SK-N-SH (cell line): Measurements from ENCODE around the gene NRCAM.

Experiments
- CTCF ChIP-seq: fragments of 200-600 bp; sonication (generic); IDR thresholded peaks from 2 replicates; pipeline ENCODE4 v1.6.1; 2017; ENCODE audit warnings: antibody characterized with exemption, mild to moderate bottlenecking, moderate library complexity
- EP300 ChIP-seq, 2 experiments: IDR thresholded peaks; 2 replicates each; pipeline versions ENCODE4 v1.4.0 to v1.6.1; 2012; ENCODE audit warnings: borderline replicate concordance in 1 of 2, low read depth in 1 of 2, low read length in 1 of 2
- GATA2 ChIP-seq: sonication (generic); formaldehyde crosslinking; IDR thresholded peaks from 2 replicates; pipeline ENCODE4 v1.5.0; 2020; ENCODE audit warnings: mild to moderate bottlenecking, missing genetic modification reagents
- NRF1 ChIP-seq: IDR thresholded peaks from 2 replicates; pipeline ENCODE4 v1.6.1; 2012; ENCODE audit warnings: low read depth, mild to moderate bottlenecking, low read length
- POLR2AphosphoS5 ChIP-seq: IDR thresholded peaks from 2 replicates; pipeline ENCODE4 v1.6.1; 2012; ENCODE audit warnings: low read depth, low read length
- RFX5 ChIP-seq: IDR thresholded peaks from 2 replicates; pipeline ENCODE4 v1.6.1; 2012; ENCODE audit warnings: mild to moderate bottlenecking, improper control_type of control experiment, low read length
- SIN3A ChIP-seq: IDR thresholded peaks from 2 replicates; pipeline ENCODE4 v1.6.1; 2012; ENCODE audit warnings: low read depth, mild to moderate bottlenecking, low read length, moderate library complexity, borderline replicate concordance
- TAF1 ChIP-seq: IDR thresholded peaks from 2 replicates; pipeline ENCODE4 v1.6.1; 2012; ENCODE audit warnings: low read depth, mild to moderate bottlenecking, low read length, moderate library complexity, borderline replicate concordance
- TEAD4 ChIP-seq: IDR thresholded peaks from 2 replicates; pipeline ENCODE4 v1.4.0; 2012; ENCODE audit warnings: mild to moderate bottlenecking, borderline replicate concordance; ENCODE audit not compliant: insufficient read depth
- YY1 ChIP-seq: IDR thresholded peaks from 2 replicates; pipeline ENCODE4 v1.4.0; 2012; ENCODE audit warnings: low read depth, mild to moderate bottlenecking

- no peak for TF ChIP-seq YY1
- no peak for TF ChIP-seq TEAD4
- TF ChIP-seq EP300 (IDR thresholded peaks at IDR 0.05; ENCODE audit: borderline replicate concordance in 1 of 2, low read depth in 1 of 2, low read length in 1 of 2): no peak
- TF ChIP-seq NRF1: no peak
- no peak for TF ChIP-seq POLR2AphosphoS5
- peak; percentile 71 for TF ChIP-seq CTCF
- TF ChIP-seq RFX5: no peak
- no peak for TF ChIP-seq TAF1
- no peak for TF ChIP-seq SIN3A
- no peak for TF ChIP-seq GATA2
These were observed 358.5 kb downstream of the NRCAM start for GRCh38 chr7:108097703-108098102.
